BJ (cell line): Measurements from ENCODE around the gene C19orf47. TPM values are rescaled to one million over a fixed set of nuclear protein-coding genes. Genes with fewer than 3 reads are reported as not detected.

Source experiments
- CTCF ChIA-PET: fragments of 350-600 bp; formaldehyde crosslinking; extraction: SDS; loops from one replicate; lab custom pipeline; 2021; ENCODE audit warnings: antibody characterized with exemption, inconsistent platforms; lab: Yijun Ruan, JAX
- POLR2A ChIA-PET: fragments of 300-600 bp; sonication (Branson Sonifier 250); formaldehyde crosslinking; extraction: SDS; loops from one replicate; lab custom pipeline; 2021; ENCODE audit warnings: antibody characterized with exemption; lab: Charles Lee
- DNase-seq: peaks from one replicate; pipeline ENCODE4 v3.0.0-alpha.2; 2011; ENCODE audit warnings: low read depth
- H3K27me3 ChIP-seq: 2 replicates; pipeline ENCODE4 v1.6.0; 2011; ENCODE audit warnings: low read length; ENCODE audit not compliant: control insufficient read depth, insufficient read depth
- H3K36me3 ChIP-seq: 2 replicates; pipeline ENCODE4 v1.5.1; 2011; ENCODE audit warnings: low read length; ENCODE audit not compliant: control insufficient read depth, insufficient read depth
- H3K4me3 ChIP-seq: 2 replicates; pipeline ENCODE4 v1.5.1; 2011; ENCODE audit warnings: low read depth, mild to moderate bottlenecking, control low read depth, low read length
- polyA plus RNA-seq: library from polyadenylated mRNA; depleted of rRNA; stranded (reverse); fragments of >200 nt; gene quantifications from 2 replicates; pipeline ENCODE4 v1.2.3, GENCODE V29; 2011
- TF ChIP-seq, protein P1 (sequence below): IDR thresholded peaks from 2 replicates; pipeline ENCODE4 v1.5.1; 2011; ENCODE audit warnings: low read depth, mild to moderate bottlenecking, control low read depth, inconsistent platforms, low read length, moderate library complexity; ENCODE audit not compliant: insufficient read depth

Gene C19orf47
- polyA plus RNA-seq, 1 experiment: 25.2 TPM

- Histone ChIP-seq H3K27me3 (no peaks in the 10 kb centered on the region), H3K4me3 (no peak overlapping the region), H3K36me3 (peaks cover 24% of the 10 kb centered on the region)
- CTCF ChIA-PET: interaction anchor here (0.5 to 2.1 kb wide), 3 partner anchors 17 to 142 kb away, joined by 3 to 10 read pairs (median 3); no protein-coding TSS in a partner anchor
- DNase-seq: no peak
- POLR2A ChIA-PET: no interaction called here
- TF ChIP-seq, protein P1, sequence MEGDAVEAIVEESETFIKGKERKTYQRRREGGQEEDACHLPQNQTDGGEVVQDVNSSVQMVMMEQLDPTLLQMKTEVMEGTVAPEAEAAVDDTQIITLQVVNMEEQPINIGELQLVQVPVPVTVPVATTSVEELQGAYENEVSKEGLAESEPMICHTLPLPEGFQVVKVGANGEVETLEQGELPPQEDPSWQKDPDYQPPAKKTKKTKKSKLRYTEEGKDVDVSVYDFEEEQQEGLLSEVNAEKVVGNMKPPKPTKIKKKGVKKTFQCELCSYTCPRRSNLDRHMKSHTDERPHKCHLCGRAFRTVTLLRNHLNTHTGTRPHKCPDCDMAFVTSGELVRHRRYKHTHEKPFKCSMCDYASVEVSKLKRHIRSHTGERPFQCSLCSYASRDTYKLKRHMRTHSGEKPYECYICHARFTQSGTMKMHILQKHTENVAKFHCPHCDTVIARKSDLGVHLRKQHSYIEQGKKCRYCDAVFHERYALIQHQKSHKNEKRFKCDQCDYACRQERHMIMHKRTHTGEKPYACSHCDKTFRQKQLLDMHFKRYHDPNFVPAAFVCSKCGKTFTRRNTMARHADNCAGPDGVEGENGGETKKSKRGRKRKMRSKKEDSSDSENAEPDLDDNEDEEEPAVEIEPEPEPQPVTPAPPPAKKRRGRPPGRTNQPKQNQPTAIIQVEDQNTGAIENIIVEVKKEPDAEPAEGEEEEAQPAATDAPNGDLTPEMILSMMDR: no peak
These were observed 26.0 kb downstream of the C19orf47 start for GRCh38 chr19:40322271-40322610.

- Histone ChIP-seq H3K4me3 (no peak overlapping the region), H3K36me3 (peaks cover 24% of the 10 kb centered on the region), H3K27me3 (no peaks in the 10 kb centered on the region)
- DNase-seq: no peak
- ChIA-PET CTCF (interaction anchor here (0.5 to 2.1 kb wide), 3 partner anchors 17 to 142 kb away, joined by 3 to 10 read pairs (median 3); no protein-coding TSS in a partner anchor), POLR2A (no interaction called here)
- TF ChIP-seq, protein P1: no peak
These were observed 26.5 kb downstream of the C19orf47 start for GRCh38 chr19:40321566-40322270.

DNA sequence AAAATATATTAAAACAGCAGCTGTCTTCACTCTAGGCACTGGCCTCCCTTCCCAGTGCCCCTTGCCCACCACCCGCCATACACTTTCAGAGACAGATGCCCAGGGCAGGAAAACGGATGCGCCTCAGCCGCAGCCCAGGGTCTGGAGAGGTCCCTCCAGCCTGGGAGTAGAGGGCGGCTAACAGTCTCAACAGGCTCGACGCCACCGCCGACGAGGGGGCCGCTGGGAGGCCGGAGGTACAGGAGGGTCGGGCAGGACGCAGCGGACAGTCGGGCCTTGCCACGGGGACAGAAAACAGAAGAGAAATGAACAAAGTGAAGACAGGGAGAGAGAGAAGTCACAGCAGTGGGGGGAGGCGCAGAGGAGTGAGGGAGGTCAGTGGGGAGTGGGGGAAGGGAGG is 27.1 kb downstream of the C19orf47 start:
- no peak for DNase-seq
- Histone ChIP-seq H3K36me3 (peaks cover 25% of the 10 kb centered on the region), H3K27me3 (no peaks in the 10 kb centered on the region), H3K4me3 (no peak overlapping the region)
- TF ChIP-seq, protein P1: no peak
- ChIA-PET CTCF (no interaction called here), POLR2A (no interaction called here)

DNA sequence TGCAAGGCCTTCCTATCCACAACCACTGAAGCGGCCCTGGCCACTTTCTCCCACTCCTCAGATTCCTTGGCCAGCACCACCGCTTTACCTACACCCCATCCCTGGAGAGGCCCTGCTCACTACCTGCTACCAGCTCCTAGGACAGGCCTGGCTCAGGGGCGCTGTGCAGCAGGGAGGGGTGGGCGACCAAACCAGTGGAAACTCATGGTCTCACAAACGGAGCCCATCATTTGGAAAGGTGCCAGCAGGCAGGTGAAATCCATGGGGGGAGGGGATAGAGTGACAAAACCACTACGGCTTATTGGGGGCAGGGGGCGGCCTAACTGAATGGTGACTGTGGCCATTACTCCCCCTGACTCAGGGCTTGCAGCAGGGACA is 27.6 kb downstream of the C19orf47 start:
- no peaks in the 10 kb centered on the region for H3K27me3 ChIP-seq
- ChIA-PET POLR2A (no interaction called here), CTCF (no interaction called here)

GRCh38 chr19:40317338-40317737 is 30.9 kb downstream of the C19orf47 start:
- no peak for DNase-seq
- TF ChIP-seq, protein P1: no peak
- Histone ChIP-seq H3K36me3 (peaks cover 15% of the 10 kb centered on the region), H3K4me3 (no peak overlapping the region), H3K27me3 (no peaks in the 10 kb centered on the region)
- CTCF ChIA-PET: no interaction called here
- POLR2A ChIA-PET: no interaction called here

More for the DNA sequence above, 27.6 kb downstream of the C19orf47 start:
- TF ChIP-seq, protein P1: no peak
- DNase-seq: no peak
- H3K4me3 ChIP-seq: no peak overlapping the region
- H3K36me3 ChIP-seq: peaks cover 23% of the 10 kb centered on the region
